SU-DHL-6 (cell line): Measurements from ENCODE around the gene TMC6.

Experiments
- H2AFZ ChIP-seq: fragments of 200-600 bp; sonication (generic); 2 replicates; pipeline ENCODE4 v1.6.1; 2014; ENCODE audit warnings: low read depth, mild to moderate bottlenecking, moderate library complexity, mixed read lengths, antibody characterized with exemption, low read length; ENCODE audit not compliant: severe bottlenecking
- H3F3A ChIP-seq: fragments of 200-600 bp; shearing (Covaris generic); 2 replicates; pipeline ENCODE4 v1.6.0; 2016; ENCODE audit warnings: antibody characterized with exemption, mild to moderate bottlenecking; ENCODE audit not compliant: insufficient read depth
- H3K27ac ChIP-seq: fragments of 200-600 bp; sonication (generic); 2 replicates; pipeline ENCODE4 v1.5.1; 2016; ENCODE audit warnings: low read depth, mild to moderate bottlenecking, low read length, moderate library complexity, mixed read lengths
- H3K27me3 ChIP-seq: fragments of 200-600 bp; sonication (generic), shearing (Covaris generic); 2 replicates; pipeline ENCODE4 v1.6.0; 2014; ENCODE audit warnings: mild to moderate bottlenecking, low read length
- H3K36me3 ChIP-seq: fragments of 200-600 bp; sonication (generic); 2 replicates; pipeline ENCODE4 v1.6.1; 2014; ENCODE audit warnings: mild to moderate bottlenecking, low read length, mixed read lengths
- H3K4me2 ChIP-seq: fragments of 300-600, 200-600 bp; shearing (Covaris generic), sonication (generic); 2 replicates; pipeline ENCODE4 v1.6.0; 2014; ENCODE audit warnings: low read length, low read depth, mild to moderate bottlenecking; ENCODE audit not compliant: poor library complexity, severe bottlenecking
- H3K4me3 ChIP-seq: fragments of 200-600 bp; sonication (generic); 2 replicates; pipeline ENCODE4 v1.5.1; 2014; ENCODE audit warnings: antibody characterized with exemption, low read length, mild to moderate bottlenecking, mixed read lengths; ENCODE audit not compliant: insufficient read depth, poor library complexity, severe bottlenecking
- H3K79me2 ChIP-seq: fragments of 200-600 bp; sonication (generic); 2 replicates; pipeline ENCODE4 v1.6.1; 2014; ENCODE audit warnings: mild to moderate bottlenecking, low read length, moderate library complexity; ENCODE audit not compliant: insufficient read depth
- H3K9ac ChIP-seq: fragments of 200-600 bp; sonication (generic); 2 replicates; pipeline ENCODE4 v1.7.0; 2014; ENCODE audit warnings: mild to moderate bottlenecking, low read length
- H3K9me2 ChIP-seq: fragments of 200-600 bp; sonication (generic); replicated peaks from 2 replicates; pipeline ENCODE4 v1.6.1; 2014; ENCODE audit warnings: low read length; ENCODE audit not compliant: insufficient read depth
- H3K9me3 ChIP-seq: fragments of 200-600 bp; sonication (generic); 2 replicates; pipeline ENCODE4 v1.6.1; 2014; ENCODE audit warnings: low read length, mixed read lengths; ENCODE audit not compliant: insufficient read depth
- H4K20me1 ChIP-seq: fragments of 200-600 bp; sonication (generic); 2 replicates; pipeline ENCODE4 v1.6.1; 2014; ENCODE audit warnings: low read depth, mild to moderate bottlenecking, antibody characterized with exemption, low read length, moderate library complexity, mixed read lengths
- EZH2phosphoT487 ChIP-seq: fragments of 200-600 bp; sonication (generic), shearing (Covaris generic); conservative IDR thresholded peaks from 2 replicates; pipeline ENCODE4 v1.6.1; 2018; ENCODE audit warnings: mild to moderate bottlenecking, antibody characterized with exemption, low read length, moderate library complexity, mixed read lengths
- TF ChIP-seq, protein P1 (sequence below): fragments of 200-600 bp; sonication (generic); IDR thresholded peaks from one replicate; pipeline ENCODE4 v1.5.1; 2017; ENCODE audit warnings: antibody characterized with exemption, mild to moderate bottlenecking, low read length, moderate library complexity; ENCODE audit not compliant: insufficient read depth, poor library complexity, severe bottlenecking

Gene TMC6

GRCh38 chr17:78144736-78145641 is 16.4 kb upstream of the TMC6 start:
- H3K79me2 ChIP-seq: no peaks in the 10 kb centered on the region
- no peaks in the 10 kb centered on the region for H3K9me3 ChIP-seq
- H3F3A ChIP-seq: peaks cover 29% of the 10 kb centered on the region
- no peak overlapping the region for H3K4me2 ChIP-seq
- TF ChIP-seq, protein P1, sequence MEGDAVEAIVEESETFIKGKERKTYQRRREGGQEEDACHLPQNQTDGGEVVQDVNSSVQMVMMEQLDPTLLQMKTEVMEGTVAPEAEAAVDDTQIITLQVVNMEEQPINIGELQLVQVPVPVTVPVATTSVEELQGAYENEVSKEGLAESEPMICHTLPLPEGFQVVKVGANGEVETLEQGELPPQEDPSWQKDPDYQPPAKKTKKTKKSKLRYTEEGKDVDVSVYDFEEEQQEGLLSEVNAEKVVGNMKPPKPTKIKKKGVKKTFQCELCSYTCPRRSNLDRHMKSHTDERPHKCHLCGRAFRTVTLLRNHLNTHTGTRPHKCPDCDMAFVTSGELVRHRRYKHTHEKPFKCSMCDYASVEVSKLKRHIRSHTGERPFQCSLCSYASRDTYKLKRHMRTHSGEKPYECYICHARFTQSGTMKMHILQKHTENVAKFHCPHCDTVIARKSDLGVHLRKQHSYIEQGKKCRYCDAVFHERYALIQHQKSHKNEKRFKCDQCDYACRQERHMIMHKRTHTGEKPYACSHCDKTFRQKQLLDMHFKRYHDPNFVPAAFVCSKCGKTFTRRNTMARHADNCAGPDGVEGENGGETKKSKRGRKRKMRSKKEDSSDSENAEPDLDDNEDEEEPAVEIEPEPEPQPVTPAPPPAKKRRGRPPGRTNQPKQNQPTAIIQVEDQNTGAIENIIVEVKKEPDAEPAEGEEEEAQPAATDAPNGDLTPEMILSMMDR: no peak
- no peak for TF ChIP-seq EZH2phosphoT487
- H2AFZ ChIP-seq: no peak overlapping the region
- H3K9me2 ChIP-seq: no peaks in the 10 kb centered on the region
- 0 out of 2 replicates have a peak overlapping the region, but pooled peaks have one; percentile 2 for H3K9ac ChIP-seq
- H3K27ac ChIP-seq: peak overlapping the region; percentile 55; the same call in 1 of the 2 replicates
- H3K27me3 ChIP-seq: no peaks in the 10 kb centered on the region
- H4K20me1 ChIP-seq: no peaks in the 10 kb centered on the region
- no peaks in the 10 kb centered on the region for H3K36me3 ChIP-seq
- no peak overlapping the region for H3K4me3 ChIP-seq

DNA sequence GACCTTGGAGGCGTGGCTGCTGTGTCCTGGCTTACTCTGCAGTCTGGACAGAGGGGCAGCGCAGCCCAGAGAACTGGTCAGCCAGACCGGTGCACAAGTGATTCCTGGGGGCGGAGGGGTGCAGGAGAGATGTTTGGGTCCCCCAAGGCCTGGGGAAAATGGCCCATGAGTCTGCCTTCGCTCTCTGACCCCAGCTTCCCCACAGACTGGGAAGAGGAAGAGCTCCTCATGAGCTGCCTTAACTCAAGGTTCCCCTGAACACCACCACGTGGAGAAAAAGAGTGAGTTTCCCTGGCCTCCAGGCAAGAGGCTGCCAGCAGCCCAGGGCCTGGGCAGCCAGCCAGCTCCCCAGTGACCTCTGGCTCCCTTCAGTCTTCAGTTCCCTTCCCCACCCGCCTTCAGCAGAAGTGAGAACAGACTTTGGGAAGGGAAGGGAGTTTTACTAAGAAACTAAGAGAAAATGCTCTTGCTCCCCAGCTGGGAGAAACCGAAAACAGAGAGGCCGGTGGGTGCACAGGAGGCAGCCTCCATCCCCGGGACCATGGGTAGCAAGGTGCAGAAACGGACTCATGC is 15.7 kb upstream of the TMC6 start:
- Histone ChIP-seq H3F3A (peaks cover 33% of the 10 kb centered on the region), H3K4me2 (no peak overlapping the region)

GRCh38 chr17:78143214-78144146 is 14.9 kb upstream of the TMC6 start:
- Histone ChIP-seq H3K36me3 (no peaks in the 10 kb centered on the region), H3K27me3 (no peaks in the 10 kb centered on the region), H4K20me1 (no peaks in the 10 kb centered on the region), H3F3A (peaks cover 35% of the 10 kb centered on the region), H3K4me2 (no peak overlapping the region), H2AFZ (no peak overlapping the region), H3K27ac (peak overlapping the region; percentile 55; the same call in 1 of the 2 replicates), H3K79me2 (no peaks in the 10 kb centered on the region), H3K9me2 (no peaks in the 10 kb centered on the region), H3K4me3 (no peak overlapping the region), H3K9me3 (no peaks in the 10 kb centered on the region), H3K9ac (no peak overlapping the region)
- TF ChIP-seq EZH2phosphoT487: no peak
- TF ChIP-seq, protein P1: no peak

More for the DNA sequence above, 15.7 kb upstream of the TMC6 start:
- no peaks in the 10 kb centered on the region for H3K79me2 ChIP-seq
- no peak for TF ChIP-seq EZH2phosphoT487
- TF ChIP-seq, protein P1: no peak
- no peaks in the 10 kb centered on the region for H3K36me3 ChIP-seq
- peak overlapping the region; percentile 55 for H3K27ac ChIP-seq
- H2AFZ ChIP-seq: no peak overlapping the region
- H3K4me3 ChIP-seq: no peak overlapping the region
- no peaks in the 10 kb centered on the region for H3K9me3 ChIP-seq
- no peaks in the 10 kb centered on the region for H3K9me2 ChIP-seq
- H3K27me3 ChIP-seq: no peaks in the 10 kb centered on the region
- H3K9ac ChIP-seq: peak overlapping the region; percentile 2; the same call in 1 of the 2 replicates
- no peaks in the 10 kb centered on the region for H4K20me1 ChIP-seq
